ENCODE data around the gene GNL1. TPM values are rescaled to one million over a fixed set of nuclear protein-coding genes. Genes with fewer than 3 reads are reported as not detected.

Gene GNL1
- total RNA-seq, 1 experiment from 2014 or later, result 113 TPM

DNA sequence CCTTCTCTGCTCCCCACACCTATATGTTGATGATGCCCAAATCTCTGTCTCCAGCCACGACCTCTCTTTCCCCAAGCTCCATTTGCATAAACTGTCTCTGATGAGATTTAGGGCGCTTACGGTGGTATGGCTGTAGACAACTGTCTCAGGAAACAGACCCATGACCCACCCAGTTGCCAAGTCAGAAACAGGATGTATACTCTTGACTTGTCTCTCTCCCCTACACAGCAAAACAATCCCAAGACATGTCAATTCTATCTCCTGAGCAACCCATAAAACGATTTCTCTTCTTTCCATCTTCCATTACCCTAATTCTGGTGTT is 13.9 kb downstream of the GNL1 start:
- TF ChIP-seq, protein P1, sequence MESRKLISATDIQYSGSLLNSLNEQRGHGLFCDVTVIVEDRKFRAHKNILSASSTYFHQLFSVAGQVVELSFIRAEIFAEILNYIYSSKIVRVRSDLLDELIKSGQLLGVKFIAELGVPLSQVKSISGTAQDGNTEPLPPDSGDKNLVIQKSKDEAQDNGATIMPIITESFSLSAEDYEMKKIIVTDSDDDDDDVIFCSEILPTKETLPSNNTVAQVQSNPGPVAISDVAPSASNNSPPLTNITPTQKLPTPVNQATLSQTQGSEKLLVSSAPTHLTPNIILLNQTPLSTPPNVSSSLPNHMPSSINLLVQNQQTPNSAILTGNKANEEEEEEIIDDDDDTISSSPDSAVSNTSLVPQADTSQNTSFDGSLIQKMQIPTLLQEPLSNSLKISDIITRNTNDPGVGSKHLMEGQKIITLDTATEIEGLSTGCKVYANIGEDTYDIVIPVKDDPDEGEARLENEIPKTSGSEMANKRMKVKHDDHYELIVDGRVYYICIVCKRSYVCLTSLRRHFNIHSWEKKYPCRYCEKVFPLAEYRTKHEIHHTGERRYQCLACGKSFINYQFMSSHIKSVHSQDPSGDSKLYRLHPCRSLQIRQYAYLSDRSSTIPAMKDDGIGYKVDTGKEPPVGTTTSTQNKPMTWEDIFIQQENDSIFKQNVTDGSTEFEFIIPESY (IDR thresholded peaks at IDR 0.05; ENCODE audit: extremely low read depth, insufficient replicate concordance, low read length), result no peak
- no peak for TF ChIP-seq JUND (IDR thresholded peaks at IDR 0.05)
- no peak for TF ChIP-seq TCF7L2 (IDR thresholded peaks at IDR 0.05; ENCODE audit: borderline replicate concordance, extremely low read depth, insufficient read depth, insufficient read length)
- TF ChIP-seq CEBPB (IDR thresholded peaks at IDR 0.05; ENCODE audit: low read depth), result no peak
- TF ChIP-seq EZH2phosphoT487 (IDR thresholded peaks at IDR 0.05; ENCODE audit: borderline replicate concordance), result no peak
- TF ChIP-seq, protein P2, sequence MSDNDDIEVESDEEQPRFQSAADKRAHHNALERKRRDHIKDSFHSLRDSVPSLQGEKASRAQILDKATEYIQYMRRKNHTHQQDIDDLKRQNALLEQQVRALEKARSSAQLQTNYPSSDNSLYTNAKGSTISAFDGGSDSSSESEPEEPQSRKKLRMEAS (IDR thresholded peaks at IDR 0.05), result no peak
- no peak for TF ChIP-seq SIN3A (IDR thresholded peaks at IDR 0.05; ENCODE audit: low read depth)
- TF ChIP-seq CBX3 (IDR thresholded peaks at IDR 0.05; ENCODE audit: low read depth), result no peak
- no peak for TF ChIP-seq SRF (IDR thresholded peaks at IDR 0.05; ENCODE audit: low read depth)
- TF ChIP-seq ZFX (IDR thresholded peaks at IDR 0.05), result no peak
- no peak for TF ChIP-seq FOSL1 (IDR thresholded peaks at IDR 0.05; ENCODE audit: low read depth)
- no peak for TF ChIP-seq RAD21 (IDR thresholded peaks at IDR 0.05; ENCODE audit: low read depth)
- TF ChIP-seq, protein P3, sequence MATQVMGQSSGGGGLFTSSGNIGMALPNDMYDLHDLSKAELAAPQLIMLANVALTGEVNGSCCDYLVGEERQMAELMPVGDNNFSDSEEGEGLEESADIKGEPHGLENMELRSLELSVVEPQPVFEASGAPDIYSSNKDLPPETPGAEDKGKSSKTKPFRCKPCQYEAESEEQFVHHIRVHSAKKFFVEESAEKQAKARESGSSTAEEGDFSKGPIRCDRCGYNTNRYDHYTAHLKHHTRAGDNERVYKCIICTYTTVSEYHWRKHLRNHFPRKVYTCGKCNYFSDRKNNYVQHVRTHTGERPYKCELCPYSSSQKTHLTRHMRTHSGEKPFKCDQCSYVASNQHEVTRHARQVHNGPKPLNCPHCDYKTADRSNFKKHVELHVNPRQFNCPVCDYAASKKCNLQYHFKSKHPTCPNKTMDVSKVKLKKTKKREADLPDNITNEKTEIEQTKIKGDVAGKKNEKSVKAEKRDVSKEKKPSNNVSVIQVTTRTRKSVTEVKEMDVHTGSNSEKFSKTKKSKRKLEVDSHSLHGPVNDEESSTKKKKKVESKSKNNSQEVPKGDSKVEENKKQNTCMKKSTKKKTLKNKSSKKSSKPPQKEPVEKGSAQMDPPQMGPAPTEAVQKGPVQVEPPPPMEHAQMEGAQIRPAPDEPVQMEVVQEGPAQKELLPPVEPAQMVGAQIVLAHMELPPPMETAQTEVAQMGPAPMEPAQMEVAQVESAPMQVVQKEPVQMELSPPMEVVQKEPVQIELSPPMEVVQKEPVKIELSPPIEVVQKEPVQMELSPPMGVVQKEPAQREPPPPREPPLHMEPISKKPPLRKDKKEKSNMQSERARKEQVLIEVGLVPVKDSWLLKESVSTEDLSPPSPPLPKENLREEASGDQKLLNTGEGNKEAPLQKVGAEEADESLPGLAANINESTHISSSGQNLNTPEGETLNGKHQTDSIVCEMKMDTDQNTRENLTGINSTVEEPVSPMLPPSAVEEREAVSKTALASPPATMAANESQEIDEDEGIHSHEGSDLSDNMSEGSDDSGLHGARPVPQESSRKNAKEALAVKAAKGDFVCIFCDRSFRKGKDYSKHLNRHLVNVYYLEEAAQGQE (IDR thresholded peaks at IDR 0.05; ENCODE audit: low read depth), result no peak
- no peak for TF ChIP-seq ELF1 (IDR thresholded peaks at IDR 0.05; ENCODE audit: borderline replicate concordance, low read depth)
- TF ChIP-seq EZH2 (IDR thresholded peaks at IDR 0.05), result no peak
- TF ChIP-seq YY1 (IDR thresholded peaks at IDR 0.05; ENCODE audit: extremely low read depth, insufficient replicate concordance, low read depth, low read length), result no peak
- no peak for TF ChIP-seq SP1 (IDR thresholded peaks at IDR 0.05; ENCODE audit: low read depth)
- TF ChIP-seq EGR1 (IDR thresholded peaks at IDR 0.05; ENCODE audit: low read depth), result no peak
- TF ChIP-seq, protein P4, sequence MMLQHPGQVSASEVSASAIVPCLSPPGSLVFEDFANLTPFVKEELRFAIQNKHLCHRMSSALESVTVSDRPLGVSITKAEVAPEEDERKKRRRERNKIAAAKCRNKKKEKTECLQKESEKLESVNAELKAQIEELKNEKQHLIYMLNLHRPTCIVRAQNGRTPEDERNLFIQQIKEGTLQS (IDR thresholded peaks at IDR 0.05), result no peak
- no peak for TF ChIP-seq POLR2A (IDR thresholded peaks at IDR 0.05; ENCODE audit: borderline replicate concordance, extremely low read depth, insufficient read depth, insufficient read length)
- Histone ChIP-seq H3K36me3 (ENCODE audit: control insufficient read depth in 1 of 2, insufficient read depth in 2 of 2, low read length in 2 of 2) (0 out of 4 replicates have a peak, but pooled peaks cover 0 to 2% of the 10 kb centered on the region in 2 experiments), H3K9ac (ENCODE audit: low read length) (no peak overlapping the region), H3K27me3 (ENCODE audit: insufficient read depth, low read length) (no peaks in the 10 kb centered on the region), H2AFZ (ENCODE audit: low read depth, low read length, poor library complexity, severe bottlenecking) (no peak overlapping the region), H3K9me2 (ENCODE audit: insufficient read depth) (no peaks in the 10 kb centered on the region), H4K20me1 (ENCODE audit: insufficient read depth) (no peaks in the 10 kb centered on the region), H3K27ac (ENCODE audit: low read depth, low read length) (no peak overlapping the region), H3K79me2 (ENCODE audit: insufficient read depth, low read length) (no peaks in the 10 kb centered on the region), H3K4me1 (ENCODE audit: control insufficient read depth in 1 of 2, insufficient read depth in 2 of 2, low read length in 2 of 2) (peaks cover 0 to 10% of the 10 kb centered on the region in 2 experiments; a peak in 2 of 4 replicates), H3K9me3 (ENCODE audit: control insufficient read depth in 1 of 2, insufficient read depth in 1 of 2, low read depth in 1 of 2, low read length in 2 of 2) (no peaks in the 10 kb centered on the region), H3K4me2 (ENCODE audit: low read length) (no peak overlapping the region), H3K4me3 (replicated peaks in 1 of 2; ENCODE audit: low read depth in 1 of 2, low read length in 2 of 2) (no peak overlapping the region)
- ChIA-PET RAD21 (ENCODE audit: low non-redundant PET in 1 of 2, low total read pairs in 2 of 2, uncharacterized antibody in 2 of 2, unreplicated experiment in 2 of 2) (interaction anchor here in 1 of 2 experiments (1.1 kb wide), 1 partner anchor 188 kb away, joined by 5 read pairs; no protein-coding TSS in a partner anchor), CTCF (interaction anchor here (0.9 to 3.3 kb wide), 8 partner anchors 10 to 189 kb away, joined by 3 to 36 read pairs (median 6); partner anchors contain the start of gene ABCF1), POLR2A (interaction anchor here (1.1 to 1.7 kb wide), 3 partner anchors 10 to 188 kb away, joined by 3 to 4 read pairs (median 3); no protein-coding TSS in a partner anchor)
- DNase-seq (ENCODE audit: low read depth, low spot score) (no peak), ATAC-seq (no peak)
- intact Hi-C loops (cut with micrococcal nuclease), result loop anchor here (5.0 kb wide), 1 partner anchor 190 kb away; no protein-coding TSS in a partner anchor
- no TSS peak for BruUV-seq (replicated peaks)

Measured in HCT116 (cell line).